GM18511 (cell line): Measurements from ENCODE around the gene TTC21B.
"Not testable (repeated sequence)": the region's sequence is repeated elsewhere in the genome, so short reads cannot be mapped to it uniquely, and the experiment has no call there.

ENCODE experiments used
- ATAC-seq: cut with Tn5 transposase; IDR thresholded peaks from one replicate; pipeline ENCODE4 v1.9.1; 2021; ENCODE audit warnings: mild to moderate bottlenecking, moderate library complexity; ENCODE audit not compliant: unreplicated experiment

The TTC21B gene

GRCh38 chr2:165953655-165954606, at the start of gene TTC21B:
TTC21B (minus strand) TSS chr2:165953776; CDS start chr2:165953705, 71 bp downstream.
- ATAC-seq = peak; percentile 96

DNA sequence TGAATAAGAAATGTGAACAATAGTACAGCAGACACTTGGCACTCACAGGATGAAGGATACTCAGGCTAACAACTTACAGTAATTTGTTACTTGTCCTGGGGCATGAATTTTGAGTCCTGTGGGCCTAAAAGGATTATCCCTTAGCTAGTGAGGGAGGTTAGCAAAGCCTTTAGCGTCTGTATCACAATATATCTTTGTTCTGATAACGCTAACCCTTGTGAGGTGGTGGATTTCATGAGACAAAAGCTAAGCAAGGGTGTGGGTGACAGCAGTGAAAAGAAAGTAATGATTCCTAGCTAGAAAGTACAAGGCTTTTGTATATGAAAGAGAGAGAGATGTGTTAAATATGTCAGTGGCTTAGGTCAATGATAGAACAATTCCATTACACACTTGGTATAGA, 46.8 kb upstream of the TTC21B start:
- ATAC-seq = no peak

- ATAC-seq = no peak
Observed at GRCh38 chr2:165990846-165991245, 37.3 kb upstream of the TTC21B start.

DNA sequence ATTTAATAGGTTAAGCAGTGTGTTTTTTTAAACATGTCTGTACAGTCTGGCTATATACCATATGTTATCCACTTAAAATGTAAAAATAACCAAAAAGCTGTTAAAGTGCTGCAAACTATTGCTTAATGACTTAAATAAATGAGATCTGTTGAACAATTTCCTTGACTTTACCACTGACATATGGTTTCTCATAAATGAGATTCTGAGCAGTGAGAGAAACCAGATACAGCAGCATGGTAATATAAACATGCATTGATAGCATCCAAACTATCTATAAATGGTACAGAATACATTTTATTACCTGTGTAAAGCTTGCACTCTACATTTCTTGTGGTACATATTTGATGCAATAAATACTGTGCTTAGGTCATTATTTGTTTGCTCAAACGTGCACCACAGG, 36.3 kb upstream of the TTC21B start:
- no peak for ATAC-seq

DNA sequence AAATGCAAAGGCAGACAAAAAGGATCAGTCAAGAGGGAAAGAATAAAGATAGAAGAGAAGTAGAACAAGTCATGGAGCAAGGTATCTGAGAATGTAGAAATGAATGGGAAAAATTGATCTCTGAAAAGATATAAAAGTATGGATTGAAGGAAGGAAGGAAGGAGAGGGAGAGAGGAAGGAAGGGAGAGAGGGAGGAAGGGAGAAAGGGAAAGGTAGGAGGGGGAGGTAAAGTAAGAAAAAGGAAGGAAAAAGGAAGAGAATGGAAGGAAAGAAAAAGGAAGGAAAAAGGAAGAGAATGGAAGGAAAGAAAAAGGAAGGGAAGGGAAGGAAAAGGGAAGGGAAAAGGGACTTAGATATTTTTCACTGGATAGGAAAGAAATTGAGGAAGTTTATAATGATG, 31.5 kb upstream of the TTC21B start:
- no peak for ATAC-seq

DNA sequence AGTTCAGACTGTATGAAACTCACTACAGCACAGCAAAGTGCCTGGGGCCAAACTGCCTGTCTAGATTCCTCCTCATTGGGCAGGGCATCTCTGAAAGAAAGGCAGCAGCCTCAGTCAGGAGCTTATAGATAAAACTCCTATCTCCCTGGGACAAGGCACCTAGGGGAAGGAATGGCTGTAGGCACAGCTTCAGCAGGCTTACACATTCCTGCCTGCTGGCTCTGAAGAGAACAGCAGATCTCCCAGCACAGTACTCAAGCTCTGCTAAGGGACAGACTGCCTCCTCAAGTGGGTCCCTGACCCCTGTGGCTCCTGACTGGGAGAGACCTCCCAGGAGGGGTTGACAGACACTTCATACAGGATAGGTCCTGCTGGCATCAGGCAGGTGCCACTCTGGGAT, 18.6 kb upstream of the TTC21B start:
- ATAC-seq = not testable (repeated sequence)

GRCh38 chr2:165970663-165971062, 17.1 kb upstream of the TTC21B start:
- ATAC-seq = peak; percentile 40

DNA sequence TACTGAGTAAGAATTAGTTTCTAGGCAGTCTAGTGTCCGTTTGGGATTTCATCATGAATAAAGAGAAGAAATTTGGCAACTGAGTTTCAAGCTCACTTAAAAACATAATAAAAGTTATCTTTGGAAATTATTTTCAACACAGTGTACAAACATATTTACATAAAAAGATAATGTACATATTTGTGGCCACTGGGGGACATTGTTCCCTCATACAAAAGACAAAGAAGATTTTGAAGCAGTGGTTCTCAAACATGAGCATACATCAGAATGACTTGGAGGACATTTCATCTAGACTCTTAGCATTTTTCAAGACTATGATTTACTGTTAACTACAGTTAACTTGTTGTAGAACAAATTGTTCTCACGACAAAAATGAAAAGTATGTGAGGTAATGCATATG, 15.7 kb upstream of the TTC21B start:
- no peak for ATAC-seq

- ATAC-seq = no peak
Observed at GRCh38 chr2:165967746-165968145, 14.2 kb upstream of the TTC21B start.

- no peak for ATAC-seq
Observed at GRCh38 chr2:165961818-165962217, 8.2 kb upstream of the TTC21B start.

- ATAC-seq = no peak
Observed at GRCh38 chr2:165959371-165959770, 5.8 kb upstream of the TTC21B start.

GRCh38 chr2:165958313-165958960, 4.9 kb upstream of the TTC21B start:
- ATAC-seq = no peak

- no peak for ATAC-seq
Observed at GRCh38 chr2:165957030-165957675, 3.6 kb upstream of the TTC21B start.

DNA sequence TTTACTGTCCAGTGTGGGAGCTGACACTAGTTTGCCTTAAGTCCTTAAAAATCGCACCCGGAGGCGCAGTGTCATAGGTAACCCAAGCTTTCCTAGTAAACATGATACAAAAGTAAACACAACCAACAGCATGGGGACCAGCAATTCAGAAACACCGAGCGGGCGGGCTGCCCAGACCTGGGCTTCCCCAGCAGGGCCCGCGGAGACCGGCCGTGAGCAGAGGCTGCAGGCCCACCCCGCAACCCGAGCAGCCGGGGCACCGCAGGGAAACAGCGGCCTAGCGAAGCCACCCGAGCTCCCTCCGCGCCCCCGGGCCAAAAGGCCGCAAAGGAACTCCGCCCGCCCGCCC, 296 bp downstream of the TTC21B start:
- ATAC-seq = peak; percentile 48

GRCh38 chr2:165952741-165953211, 800 bp downstream of the TTC21B start:
- ATAC-seq = no peak

- no peak for ATAC-seq
Observed at GRCh38 chr2:165952085-165952484, 1.5 kb downstream of the TTC21B start.

GRCh38 chr2:165950438-165950837, 3.1 kb downstream of the TTC21B start:
- no peak for ATAC-seq

DNA sequence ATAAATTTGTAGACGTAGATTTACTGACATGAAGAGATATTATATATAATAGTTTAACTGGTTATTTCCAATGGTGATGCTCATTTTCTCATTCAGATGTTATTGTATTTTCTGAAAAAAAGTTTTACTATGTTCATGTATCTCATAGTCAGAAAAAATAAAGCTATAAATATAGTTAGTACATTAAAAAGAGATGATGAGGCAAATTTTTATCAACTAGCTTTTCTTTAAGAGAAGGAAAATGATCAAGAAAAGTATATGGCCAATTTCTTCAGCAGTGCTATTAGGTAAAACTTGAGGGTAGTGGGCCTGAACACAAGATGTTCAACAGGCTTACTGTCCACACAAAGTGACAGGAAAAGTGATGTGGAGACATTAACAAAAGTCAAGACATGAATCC, 11.7 kb downstream of the TTC21B start:
- ATAC-seq = no peak

DNA sequence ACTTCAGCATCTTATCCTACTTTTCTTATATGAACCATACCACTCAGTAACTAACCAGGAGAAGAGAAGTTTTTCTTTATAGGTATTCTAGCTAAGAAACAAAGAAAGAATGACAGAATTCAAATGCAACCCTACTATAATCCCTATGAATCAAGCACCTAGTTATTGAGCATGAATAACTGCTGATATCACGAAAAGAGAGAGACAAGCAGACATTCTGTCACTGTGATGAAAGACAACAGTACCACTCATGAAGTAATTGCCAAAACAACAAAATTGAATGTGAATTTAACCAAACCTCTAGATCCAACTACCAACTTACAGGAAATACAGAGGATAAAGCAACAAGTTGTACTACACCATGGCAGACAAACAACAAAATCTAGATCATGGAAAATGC, 15.3 kb downstream of the TTC21B start:
- no peak for ATAC-seq

DNA sequence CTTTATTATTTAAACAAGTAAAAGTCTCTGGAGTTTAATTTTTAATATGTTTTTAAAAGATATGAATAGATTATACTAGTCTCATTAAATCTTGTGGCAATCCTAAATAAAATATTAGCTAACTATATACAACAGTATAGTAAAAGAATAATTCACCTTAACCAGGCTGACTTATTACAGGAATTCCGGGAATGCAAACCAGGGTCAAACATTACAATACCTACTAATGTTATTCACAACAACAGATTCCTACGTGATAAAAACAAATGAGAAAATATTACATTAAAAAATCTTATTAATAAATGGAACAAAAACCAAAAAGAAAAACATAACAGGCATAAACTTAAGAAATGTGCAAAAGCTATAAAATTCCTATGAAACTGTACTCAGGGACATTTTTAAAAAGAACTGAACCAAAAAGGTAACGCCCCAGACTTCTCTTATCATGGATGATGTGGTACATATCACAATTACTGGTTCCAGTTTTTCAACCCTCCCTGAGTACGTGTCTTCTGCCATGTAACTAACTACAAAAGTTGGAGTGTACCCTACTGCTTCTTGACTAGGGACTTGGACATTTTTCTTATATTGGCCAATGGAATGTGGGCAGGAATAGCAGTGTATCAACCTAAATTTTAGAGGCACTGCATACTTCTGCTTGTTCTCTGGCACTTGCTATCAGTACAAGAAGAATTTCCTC, 20.2 kb downstream of the TTC21B start:
- no peak for ATAC-seq

GRCh38 chr2:165927774-165928173, 25.8 kb downstream of the TTC21B start:
- ATAC-seq = no peak
